GM13977 (cell line): ENCODE results near the gene CLK1.

Experiments used
- DNase-seq: peaks from one replicate; pipeline ENCODE4 v3.0.0; 2012; ENCODE audit warnings: low spot score
- CTCF ChIP-seq: IDR thresholded peaks from 2 replicates; pipeline ENCODE4 v1.5.1; 2012; ENCODE audit warnings: mild to moderate bottlenecking, control low read depth; ENCODE audit not compliant: insufficient read depth; ENCODE audit errors: extremely low read depth, missing control alignments
- in situ Hi-C: fragments of 300-500 bp; cut with MboI; formaldehyde crosslinking; loops from one replicate; pipeline ENCODE4 v1.12.0; 2022; ENCODE audit warnings: low sequenced_read_pairs, low pct_unique_long_range_greater_than_20kb, mixed read lengths, inconsistent platforms; ENCODE audit not compliant: unreplicated experiment

The CLK1 gene

GRCh38 chr2:200863782-200864175, 679 bp downstream of the CLK1 start:
- no peak for DNase-seq
- in situ Hi-C loops: no loop called here
- TF ChIP-seq CTCF: no peak

GRCh38 chr2:200862532-200863000, 1.9 kb downstream of the CLK1 start:
- peak; percentile 58 for DNase-seq
- TF ChIP-seq CTCF: no peak
- in situ Hi-C loops: no loop called here

- no peak for TF ChIP-seq CTCF
Measured at GRCh38 chr2:200861617-200862155, 2.8 kb downstream of the CLK1 start.

GRCh38 chr2:200860092-200860795, 4.2 kb downstream of the CLK1 start:
- in situ Hi-C loops: no loop called here
- no peak for DNase-seq
- no peak for TF ChIP-seq CTCF

More at GRCh38 chr2:200861617-200862155, 2.8 kb downstream of the CLK1 start:
- no peak for DNase-seq
- in situ Hi-C loops: no loop called here

GRCh38 chr2:200856806-200857205, 7.7 kb downstream of the CLK1 start:
- DNase-seq: no peak
- no peak for TF ChIP-seq CTCF
- in situ Hi-C loops: no loop called here

- DNase-seq: no peak
- TF ChIP-seq CTCF: no peak
- in situ Hi-C loops: no loop called here
Measured at GRCh38 chr2:200852605-200853004, 11.9 kb downstream of the CLK1 start.
